Mucosa of stomach (tissue), 1 donor: ENCODE results near the gene PRDX1.
"Not testable (repeated sequence)": the region's sequence is repeated elsewhere in the genome, so short reads cannot be mapped to it uniquely, and the experiment has no call there.

ENCODE experiments used
- H3K27me3 ChIP-seq: one replicate; pipeline ENCODE4 v1.7.0; 2013; ENCODE audit warnings: mild to moderate bottlenecking, low read length; ENCODE audit not compliant: control insufficient read depth, insufficient read depth
- H3K36me3 ChIP-seq: one replicate; pipeline ENCODE4 v1.7.0; 2013; ENCODE audit warnings: low read length; ENCODE audit not compliant: control insufficient read depth, insufficient read depth
- H3K4me1 ChIP-seq: one replicate; pipeline ENCODE4 v1.7.0; 2013; ENCODE audit warnings: mild to moderate bottlenecking, low read length; ENCODE audit not compliant: control insufficient read depth, insufficient read depth
- H3K4me3 ChIP-seq: one replicate; pipeline ENCODE4 v1.7.0; 2013; ENCODE audit warnings: low read length
- H3K9ac ChIP-seq: one replicate; pipeline ENCODE4 v1.7.0; 2013; ENCODE audit warnings: mild to moderate bottlenecking, low read length, moderate library complexity
- H3K9me3 ChIP-seq: one replicate; pipeline ENCODE4 v1.7.0; 2013; ENCODE audit warnings: mild to moderate bottlenecking, low read length, moderate library complexity; ENCODE audit not compliant: control insufficient read depth
- donor health status: Pancreatic carcinoma.

Gene PRDX1

DNA sequence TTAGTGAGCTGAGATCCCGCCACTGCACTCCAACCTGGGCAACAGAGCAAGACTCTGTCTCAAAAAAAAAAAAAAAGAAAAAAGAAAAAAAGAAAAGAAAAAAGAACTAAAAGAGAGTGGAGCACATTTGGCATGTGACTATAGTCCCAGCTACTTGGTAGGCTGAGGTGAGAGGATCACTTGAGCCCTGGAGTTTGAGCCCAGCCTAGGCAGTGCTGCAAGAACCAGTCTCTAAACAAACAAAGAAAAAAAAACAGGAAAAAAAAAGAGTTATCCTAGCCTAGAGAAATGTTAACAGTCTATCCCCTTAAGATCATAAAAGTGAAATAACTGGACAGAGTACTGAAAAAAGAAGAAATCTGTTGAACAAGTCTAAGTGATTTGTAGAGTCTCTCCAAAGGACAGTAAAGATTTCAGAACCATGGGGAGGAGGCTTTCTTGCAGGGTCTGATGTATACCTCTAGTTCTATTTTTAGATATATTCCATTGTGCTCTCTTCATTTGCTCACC lies 4.5 kb upstream of the PRDX1 start:
- no peaks in the 10 kb centered on the region for H3K9me3 ChIP-seq
- no peak overlapping the region for H3K4me3 ChIP-seq
- no peaks in the 10 kb centered on the region for H3K36me3 ChIP-seq
- H3K4me1 ChIP-seq: peaks cover 20% of the 10 kb centered on the region
- no peak overlapping the region for H3K9ac ChIP-seq
- no peaks in the 10 kb centered on the region for H3K27me3 ChIP-seq

DNA sequence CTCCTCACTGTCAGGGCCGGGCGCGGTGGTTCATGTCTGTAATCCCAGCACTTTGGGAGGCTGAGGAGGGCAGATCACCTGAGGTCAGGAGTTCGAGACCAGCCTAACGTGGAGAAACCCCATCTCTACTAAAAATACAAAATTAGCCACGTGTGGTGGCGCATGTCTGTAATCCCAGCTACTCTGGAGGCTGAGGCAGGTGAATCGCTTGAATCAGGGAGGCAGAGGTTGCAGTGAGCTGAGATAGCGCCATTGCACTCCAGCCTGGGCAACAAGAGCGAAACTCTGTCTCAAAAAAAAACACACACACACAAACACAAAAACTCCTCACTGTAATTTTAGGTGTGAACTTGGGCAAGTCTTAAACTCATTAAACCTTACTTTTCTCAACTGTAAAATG lies 2.3 kb upstream of the PRDX1 start:
- H3K36me3 ChIP-seq, H3K9me3 ChIP-seq, H3K27me3 ChIP-seq, H3K9ac ChIP-seq, H3K4me3 ChIP-seq: not testable (repeated sequence)
- peaks cover 27% of the 10 kb centered on the region for H3K4me1 ChIP-seq

DNA sequence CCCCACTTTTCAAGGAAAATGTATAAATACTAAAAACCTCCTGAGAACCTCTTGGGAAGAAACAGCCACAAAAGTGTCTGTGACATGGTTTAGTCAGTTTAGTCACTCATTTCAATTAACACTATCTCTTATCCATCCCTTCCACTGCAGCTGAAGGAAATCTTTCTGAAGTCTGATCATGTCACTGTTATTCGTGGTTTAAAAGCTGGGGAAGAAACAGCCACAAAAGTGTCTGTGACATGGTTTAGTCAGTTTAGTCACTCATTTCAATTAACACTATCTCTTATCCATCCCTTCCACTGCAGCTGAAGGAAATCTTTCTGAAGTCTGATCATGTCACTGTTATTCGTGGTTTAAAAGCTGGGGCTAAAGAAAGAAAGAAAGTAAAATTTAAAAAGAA lies 1.8 kb upstream of the PRDX1 start:
- not testable (repeated sequence) for H3K4me3 ChIP-seq, H3K9ac ChIP-seq, H3K36me3 ChIP-seq, H3K27me3 ChIP-seq, H3K9me3 ChIP-seq
- peaks cover 31% of the 10 kb centered on the region for H3K4me1 ChIP-seq

DNA sequence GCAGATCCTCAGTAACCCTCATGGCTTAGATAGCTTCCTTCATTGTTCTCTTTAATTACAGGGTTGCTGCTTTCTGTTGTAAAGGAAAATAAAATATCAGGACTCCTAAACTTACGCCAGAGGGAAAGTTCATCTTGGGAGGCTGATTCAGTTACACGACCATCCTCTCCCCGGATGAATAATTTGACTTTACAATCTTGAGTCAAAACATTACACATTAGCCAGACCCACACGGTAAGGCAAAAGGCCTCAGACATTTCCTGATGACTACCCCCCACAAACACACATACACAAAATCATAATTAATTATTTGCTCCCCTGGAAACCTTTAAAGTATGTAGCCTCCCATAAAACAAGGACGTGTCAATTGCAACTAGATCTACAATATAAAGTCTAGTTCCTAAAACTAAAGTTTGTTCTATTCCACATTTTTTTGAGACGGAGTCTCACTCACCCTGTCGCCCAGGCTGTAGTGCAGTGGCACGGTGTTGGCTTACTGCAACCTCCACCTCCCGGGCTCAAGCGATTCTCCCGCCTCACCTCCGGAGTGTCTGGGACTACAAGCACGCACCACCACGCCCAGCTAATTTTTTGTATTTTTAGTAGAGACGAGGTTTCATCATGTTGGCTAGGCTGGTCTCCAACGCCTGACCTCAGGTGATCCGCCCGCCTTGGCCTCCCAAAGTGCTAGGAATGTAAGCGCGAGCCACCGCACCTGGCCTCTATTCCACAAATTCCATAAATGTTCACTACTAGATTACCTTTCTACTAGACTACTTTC lies 830 bp upstream of the PRDX1 start:
- no peaks in the 10 kb centered on the region for H3K36me3 ChIP-seq
- H3K4me1 ChIP-seq: peaks cover 31% of the 10 kb centered on the region
- H3K9ac ChIP-seq: peak overlapping the region; percentile 98
- no peaks in the 10 kb centered on the region for H3K27me3 ChIP-seq
- no peaks in the 10 kb centered on the region for H3K9me3 ChIP-seq
- peak overlapping the region; percentile 98 for H3K4me3 ChIP-seq

DNA sequence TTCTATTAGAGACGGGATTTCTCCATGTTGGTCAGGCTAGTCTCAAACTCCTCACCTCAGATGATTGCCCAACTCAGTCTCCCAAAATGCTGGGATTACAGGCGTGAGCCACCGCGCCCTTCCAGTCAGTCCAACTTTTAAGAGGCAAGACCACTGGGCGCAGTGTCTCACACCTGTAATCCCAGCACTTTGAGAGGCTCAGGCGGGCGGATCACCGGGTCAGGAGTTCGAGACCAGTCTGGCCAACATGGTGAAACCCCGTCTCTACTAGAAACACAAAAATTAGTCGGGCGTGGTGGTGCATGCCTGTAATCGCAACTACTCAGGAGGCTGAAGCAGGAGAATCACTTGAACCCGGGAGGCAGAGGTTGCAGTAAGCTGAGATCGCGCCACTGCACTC lies 1.9 kb downstream of the PRDX1 start:
- H3K4me3 ChIP-seq, H3K27me3 ChIP-seq, H3K9ac ChIP-seq, H3K9me3 ChIP-seq, H3K36me3 ChIP-seq: not testable (repeated sequence)
- peaks cover 34% of the 10 kb centered on the region for H3K4me1 ChIP-seq

DNA sequence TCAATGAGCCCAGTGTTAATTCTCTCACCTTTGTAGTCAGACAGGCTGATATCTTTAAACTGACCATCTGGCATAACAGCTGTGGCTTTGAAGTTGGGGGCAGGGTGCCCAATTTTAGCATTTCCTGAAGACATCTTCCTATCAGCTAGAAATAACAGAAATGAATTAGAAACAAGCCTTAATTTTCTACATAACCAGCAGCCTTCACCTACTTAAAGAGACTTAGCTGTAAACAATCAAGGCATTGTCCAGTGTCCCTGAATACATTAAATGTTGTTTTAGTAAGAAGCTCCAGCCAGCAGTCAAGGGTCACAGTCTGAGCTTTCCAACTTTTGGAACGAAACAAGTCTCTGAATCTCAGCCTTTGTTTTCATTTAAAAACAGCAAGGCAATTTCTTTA lies 2.8 kb downstream of the PRDX1 start:
- Histone ChIP-seq H3K4me3 (no peak overlapping the region), H3K4me1 (peaks cover 34% of the 10 kb centered on the region), H3K27me3 (no peaks in the 10 kb centered on the region), H3K36me3 (peaks cover 9% of the 10 kb centered on the region), H3K9ac (no peak overlapping the region), H3K9me3 (no peaks in the 10 kb centered on the region)

DNA sequence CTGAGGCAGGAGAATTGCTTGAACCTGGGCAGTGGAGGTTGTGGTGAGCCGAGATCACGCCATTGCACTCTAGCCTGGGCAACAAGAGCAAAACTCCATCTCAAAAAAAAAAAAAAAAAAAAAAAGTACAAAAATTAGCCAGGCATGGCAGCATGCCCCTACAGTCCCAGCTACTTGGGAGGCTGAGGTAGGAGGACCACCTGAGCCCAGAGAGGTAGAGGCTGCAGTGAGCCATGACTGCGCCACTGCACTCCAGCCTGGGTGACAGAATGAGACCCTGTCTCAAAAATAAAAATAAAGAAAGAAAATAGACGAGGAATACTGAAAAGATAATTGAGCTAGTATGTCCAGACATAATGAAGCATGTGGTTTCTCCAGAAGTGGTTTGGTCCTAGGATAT lies 3.3 kb downstream of the PRDX1 start:
- not testable (repeated sequence) for H3K27me3 ChIP-seq, H3K9ac ChIP-seq, H3K4me3 ChIP-seq, H3K9me3 ChIP-seq, H3K36me3 ChIP-seq
- peaks cover 34% of the 10 kb centered on the region for H3K4me1 ChIP-seq

DNA sequence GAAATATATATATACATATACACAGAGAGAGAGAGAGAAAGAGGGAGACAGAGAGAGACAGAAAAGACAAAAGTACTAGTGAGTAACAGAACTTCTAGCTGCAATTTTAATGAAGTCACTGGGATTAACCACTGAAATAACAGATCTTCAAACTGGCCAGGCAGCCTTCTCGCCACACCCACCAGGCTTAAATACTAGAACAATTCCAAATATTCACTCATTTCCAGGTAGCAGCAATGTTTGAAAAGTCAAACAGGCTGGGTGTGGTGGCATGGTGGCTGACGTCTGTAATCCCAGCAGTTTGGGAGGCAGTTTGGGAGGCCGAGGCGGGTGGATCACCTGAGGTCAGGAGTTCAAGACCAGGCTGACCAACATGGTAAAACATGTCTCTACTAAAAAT lies 5.2 kb downstream of the PRDX1 start:
- H3K36me3 ChIP-seq: peaks cover 18% of the 10 kb centered on the region
- no peak overlapping the region for H3K9ac ChIP-seq
- no peak overlapping the region for H3K4me3 ChIP-seq
- peaks cover 26% of the 10 kb centered on the region for H3K4me1 ChIP-seq
- no peaks in the 10 kb centered on the region for H3K9me3 ChIP-seq
- no peaks in the 10 kb centered on the region for H3K27me3 ChIP-seq

DNA sequence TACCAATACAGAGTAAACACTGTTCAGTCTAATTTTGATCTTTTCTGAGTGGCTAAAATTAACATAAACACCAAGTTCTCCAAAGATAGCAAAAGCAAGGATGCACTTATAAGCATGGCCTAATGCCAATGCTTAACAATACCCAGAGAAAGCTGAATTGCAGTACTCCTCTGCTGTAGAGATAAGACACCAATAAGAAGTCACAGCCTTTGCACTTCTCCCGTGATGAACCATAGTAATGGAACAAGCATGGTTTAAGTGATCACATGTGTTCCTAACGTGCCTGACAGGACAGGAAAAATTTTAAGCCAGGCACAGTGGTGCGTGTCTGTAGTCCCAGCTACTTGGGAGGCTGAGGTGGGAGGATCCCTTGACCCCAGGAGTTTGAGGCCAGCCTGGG lies 5.6 kb downstream of the PRDX1 start:
- no peaks in the 10 kb centered on the region for H3K9me3 ChIP-seq
- no peak overlapping the region for H3K9ac ChIP-seq
- peaks cover 26% of the 10 kb centered on the region for H3K4me1 ChIP-seq
- H3K36me3 ChIP-seq: peaks cover 21% of the 10 kb centered on the region
- H3K4me3 ChIP-seq: no peak overlapping the region
- H3K27me3 ChIP-seq: no peaks in the 10 kb centered on the region

DNA sequence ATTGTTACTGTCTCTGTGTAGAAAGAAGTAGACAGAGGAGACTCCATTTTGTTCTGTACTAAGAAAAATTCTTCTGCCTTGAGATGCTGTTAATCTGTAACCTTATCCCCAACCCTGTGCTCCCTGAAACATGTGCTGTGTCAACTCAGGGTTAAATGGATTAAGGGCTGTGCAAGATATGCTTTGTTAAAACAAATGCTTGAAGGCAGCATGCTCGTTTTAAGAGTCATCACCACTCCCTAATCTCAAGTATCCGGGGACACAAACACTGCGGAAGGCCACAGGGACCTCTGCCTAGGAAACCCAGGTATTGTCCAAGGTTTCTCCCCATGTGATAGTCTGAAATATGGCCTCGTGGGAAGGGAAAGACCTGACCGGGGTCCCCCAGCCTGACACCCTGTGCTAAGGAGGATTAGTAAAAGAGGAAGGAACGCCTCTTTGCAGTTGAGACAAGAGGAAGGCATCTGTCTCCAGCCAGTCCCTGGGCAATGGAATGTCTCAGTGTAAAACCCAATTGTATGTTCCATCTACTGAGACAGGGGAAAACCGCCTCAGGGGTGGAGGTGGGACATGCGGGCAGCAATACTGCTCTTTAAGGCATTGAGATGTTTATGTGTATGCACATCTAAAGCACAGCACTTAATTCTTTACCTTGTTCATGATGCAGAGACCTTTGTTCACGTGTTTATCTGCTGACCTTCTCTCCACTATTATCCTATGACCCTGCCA lies 8.0 kb downstream of the PRDX1 start:
- not testable (repeated sequence) for H3K27me3 ChIP-seq, H3K9ac ChIP-seq, H3K4me3 ChIP-seq, H3K9me3 ChIP-seq
- peaks cover 17% of the 10 kb centered on the region for H3K4me1 ChIP-seq
- H3K36me3 ChIP-seq: peaks cover 27% of the 10 kb centered on the region

DNA sequence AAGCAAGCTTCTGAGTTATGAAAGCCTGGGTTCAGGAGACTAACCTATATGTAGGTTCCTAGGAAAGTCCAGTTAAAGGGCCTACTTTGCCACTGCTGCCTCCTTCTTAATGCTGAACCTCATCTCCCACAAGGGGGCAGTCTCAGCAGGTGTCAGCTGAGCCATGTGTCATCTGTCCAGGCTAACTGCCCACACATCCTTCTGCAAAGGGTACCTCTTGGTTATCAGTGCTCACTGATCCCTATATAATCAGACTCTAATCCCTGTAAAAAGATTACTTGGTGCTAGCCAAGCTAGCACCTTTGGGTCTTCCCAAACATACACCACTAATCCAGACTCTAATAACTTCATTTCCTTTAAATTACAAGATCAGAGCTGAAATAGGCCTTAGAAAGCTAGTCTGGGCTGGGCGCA lies 9.0 kb downstream of the PRDX1 start:
- H3K9ac ChIP-seq: no peak overlapping the region

DNA sequence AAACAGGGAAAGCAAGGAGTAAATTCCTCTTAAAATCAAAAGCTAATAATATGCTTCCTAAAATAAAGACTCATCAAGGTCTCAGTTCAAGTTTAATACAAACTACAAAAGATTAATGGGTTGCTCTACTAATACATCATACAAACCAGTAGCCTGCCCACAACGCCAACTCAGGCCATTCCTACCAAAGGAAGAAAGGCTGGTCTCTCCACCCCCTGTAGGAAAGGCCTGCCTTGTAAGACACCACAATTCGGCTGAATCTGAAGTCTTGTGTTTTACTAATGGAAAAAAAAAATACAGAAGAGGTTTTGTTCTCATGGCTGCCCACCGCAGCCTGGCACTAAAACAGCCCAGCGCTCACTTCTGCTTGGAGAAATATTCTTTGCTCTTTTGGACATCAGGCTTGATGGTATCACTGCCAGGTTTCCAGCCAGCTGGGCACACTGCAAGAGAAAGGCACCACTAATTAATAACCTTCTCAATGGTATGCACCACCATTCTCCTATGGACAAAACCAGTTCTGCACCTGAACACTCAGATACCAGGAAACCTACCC lies 10.6 kb downstream of the PRDX1 start:
- Histone ChIP-seq H3K9ac (no peak overlapping the region), H3K36me3 (peaks cover 27% of the 10 kb centered on the region), H3K4me3 (no peak overlapping the region), H3K4me1 (peaks cover 1% of the 10 kb centered on the region), H3K9me3 (no peaks in the 10 kb centered on the region), H3K27me3 (no peaks in the 10 kb centered on the region)

More for the DNA sequence above, 9.0 kb downstream of the PRDX1 start:
- no peaks in the 10 kb centered on the region for H3K27me3 ChIP-seq
- no peaks in the 10 kb centered on the region for H3K9me3 ChIP-seq
- H3K4me3 ChIP-seq: no peak overlapping the region
- H3K36me3 ChIP-seq: peaks cover 27% of the 10 kb centered on the region
- H3K4me1 ChIP-seq: peaks cover 15% of the 10 kb centered on the region
